SJCRH30 (cell line): ENCODE measurements around the gene ART1. TPM values are rescaled to one million over a fixed set of nuclear protein-coding genes. Genes with fewer than 3 reads are reported as not detected.

ENCODE experiments used
- DNase-seq, 2 experiments: peaks; one replicate each; pipeline ENCODE4 v3.0.0-alpha.2; 2015 to 2020
- H3K27ac ChIP-seq: fragments of 250-450 bp; sonication (Bioruptor Pico); 2 replicates; pipeline ENCODE4 v1.5.1; 2020; ENCODE audit warnings: mild to moderate bottlenecking, moderate library complexity
- H3K27me3 ChIP-seq: fragments of 250-450 bp; sonication (Bioruptor Pico); 2 replicates; pipeline ENCODE4 v1.5.1; 2020; ENCODE audit warnings: mild to moderate bottlenecking, moderate library complexity
- H3K36me3 ChIP-seq: fragments of 250-450 bp; sonication (Bioruptor Pico); 2 replicates; pipeline ENCODE4 v1.5.1; 2020; ENCODE audit warnings: mild to moderate bottlenecking, moderate library complexity
- H3K4me1 ChIP-seq: fragments of 250-450 bp; sonication (Bioruptor Pico); 2 replicates; pipeline ENCODE4 v1.5.1; 2020; ENCODE audit warnings: mild to moderate bottlenecking, moderate library complexity
- H3K4me3 ChIP-seq: fragments of 250-450 bp; sonication (Bioruptor Pico); 2 replicates; pipeline ENCODE4 v1.5.1; 2020; ENCODE audit warnings: mild to moderate bottlenecking, moderate library complexity
- H3K9me3 ChIP-seq: fragments of 250-450 bp; sonication (Bioruptor Pico); replicated peaks from 2 replicates; pipeline ENCODE4 v1.5.1; 2020; ENCODE audit warnings: mild to moderate bottlenecking, moderate library complexity
- total RNA-seq: library from RNA; depleted of rRNA; stranded (reverse); fragments of >200 nt; shearing (Covaris generic); gene quantifications from 2 replicates; pipeline ENCODE4 v1.2.3, GENCODE V29; 2014; rRNA removed

The ART1 gene
- total RNA-seq, 1 experiment from 2014 or later = not detected

DNA sequence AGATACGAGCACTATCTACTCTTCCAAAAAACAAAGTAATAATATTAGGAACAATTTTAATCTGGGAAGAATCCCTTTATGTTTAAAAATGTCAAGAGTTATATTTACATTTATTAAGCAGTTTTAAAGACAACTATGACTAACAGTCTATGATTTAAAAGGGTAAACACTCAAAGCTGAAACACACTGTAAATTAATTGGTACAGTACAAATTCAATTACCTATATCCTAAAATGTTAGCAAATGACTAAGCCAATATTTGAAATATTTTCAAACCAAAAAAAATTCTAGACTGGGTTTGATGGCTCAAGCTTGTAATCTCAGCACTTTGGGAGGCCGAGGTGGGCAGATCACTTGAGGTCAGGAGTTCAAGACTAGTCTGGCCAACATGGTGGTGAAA is 62.2 kb downstream of the ART1 start:
- H3K27me3 ChIP-seq = no peaks in the 10 kb centered on the region
- peaks cover 5% of the 10 kb centered on the region for H3K4me1 ChIP-seq
- DNase-seq = no peak
- H3K36me3 ChIP-seq = peaks cover 77% of the 10 kb centered on the region
- H3K9me3 ChIP-seq = no peaks in the 10 kb centered on the region
- H3K4me3 ChIP-seq = no peak overlapping the region
- no peak overlapping the region for H3K27ac ChIP-seq

DNA sequence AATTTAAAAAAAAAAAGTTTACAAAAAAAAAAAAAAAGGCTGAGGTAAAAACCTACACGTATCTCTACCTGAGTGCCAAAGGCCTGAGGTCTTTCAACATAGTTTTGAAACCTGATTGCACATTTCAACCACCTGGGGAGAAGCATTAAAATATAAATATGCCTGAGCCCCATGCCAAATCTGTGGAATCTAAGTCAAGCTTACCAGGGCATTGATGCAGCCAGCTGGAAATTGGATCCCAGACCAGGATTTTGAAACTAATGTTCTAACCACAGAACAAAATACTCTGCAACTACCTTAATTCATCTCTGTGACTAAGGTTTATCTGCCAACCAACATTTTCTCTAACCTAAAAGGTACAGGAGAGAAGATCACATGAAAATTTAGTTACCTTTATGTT is 65.0 kb downstream of the ART1 start:
- peaks cover 81% of the 10 kb centered on the region for H3K36me3 ChIP-seq
- H3K4me3 ChIP-seq = no peak overlapping the region
- H3K4me1 ChIP-seq = peaks cover 5% of the 10 kb centered on the region
- peak overlapping the region; percentile 6; the same call in 1 of the 2 replicates for H3K27ac ChIP-seq
- H3K9me3 ChIP-seq = no peaks in the 10 kb centered on the region
- no peaks in the 10 kb centered on the region for H3K27me3 ChIP-seq
- peak; percentile 18 to 51 for DNase-seq

DNA sequence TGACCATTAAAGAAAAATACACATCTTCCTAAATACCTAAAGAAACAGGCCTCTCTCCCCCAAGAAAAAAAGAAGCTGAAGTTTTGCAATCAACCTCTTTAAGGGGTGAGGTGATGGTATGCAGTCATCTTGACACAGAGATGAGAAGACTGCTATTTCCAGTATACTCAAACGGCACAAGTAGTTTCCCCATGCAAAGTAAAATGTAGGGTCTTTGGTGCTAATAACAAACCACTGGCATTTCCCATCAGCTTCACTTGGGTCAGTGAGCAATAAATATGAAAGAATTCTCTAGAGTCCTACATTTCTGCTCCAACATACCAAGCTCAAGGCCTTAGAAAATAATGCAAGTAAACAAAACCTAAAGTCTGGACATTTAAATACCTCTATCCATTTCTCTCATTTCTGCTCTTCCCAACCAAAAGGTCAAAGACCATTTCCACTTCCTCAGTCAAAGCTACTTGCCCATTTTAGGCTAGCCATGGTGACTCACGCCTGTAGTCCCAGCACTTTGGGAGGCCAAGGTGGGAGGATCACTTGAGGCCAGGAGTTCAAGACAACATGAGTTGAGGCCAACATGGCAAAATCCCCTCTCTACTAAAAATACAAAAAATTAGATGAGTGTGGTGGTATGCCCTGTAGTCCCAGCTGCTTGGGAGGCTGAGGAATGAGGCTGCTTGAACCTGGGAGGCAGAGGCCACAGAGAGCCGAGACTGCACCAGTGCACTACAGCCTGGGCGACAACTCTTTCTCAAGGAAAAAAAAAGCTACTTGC is 65.7 kb downstream of the ART1 start:
- Histone ChIP-seq H3K27ac (peak overlapping the region; percentile 6; the same call in 1 of the 2 replicates), H3K36me3 (peaks cover 80% of the 10 kb centered on the region), H3K4me3 (no peak overlapping the region), H3K27me3 (no peaks in the 10 kb centered on the region), H3K9me3 (no peaks in the 10 kb centered on the region), H3K4me1 (peaks cover 5% of the 10 kb centered on the region)
- DNase-seq = no peak

DNA sequence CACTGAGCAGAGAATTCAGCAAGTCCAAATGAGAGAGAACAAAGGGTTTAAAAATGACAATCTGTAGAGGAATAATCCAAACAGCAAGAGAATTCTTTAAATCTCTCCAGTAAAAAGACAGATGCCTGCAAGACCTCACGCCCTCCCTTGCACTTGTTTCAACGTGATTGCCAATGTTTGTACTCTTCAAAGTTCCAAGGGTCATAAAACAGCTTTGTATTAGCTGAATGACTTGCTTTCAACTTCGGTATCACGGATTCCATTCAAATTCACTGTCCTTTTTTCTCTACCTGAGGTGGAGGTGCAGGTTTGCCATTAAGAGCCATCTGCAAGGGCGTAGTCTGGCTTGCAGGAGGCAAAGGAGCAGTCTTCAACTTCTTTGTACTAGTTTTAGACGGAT is 67.3 kb downstream of the ART1 start:
- peaks cover 83% of the 10 kb centered on the region for H3K36me3 ChIP-seq
- no peak for DNase-seq
- H3K4me1 ChIP-seq = peaks cover 5% of the 10 kb centered on the region
- H3K9me3 ChIP-seq = no peaks in the 10 kb centered on the region
- no peak overlapping the region for H3K27ac ChIP-seq
- H3K4me3 ChIP-seq = no peak overlapping the region
- H3K27me3 ChIP-seq = no peaks in the 10 kb centered on the region

Other genes starting within 250 kb of the ART1 start
- gene ART5, start 3.1 kb upstream of the ART1 start, total RNA-seq = 0.10 TPM in 1 of 2 replicates, not detected in the other
- 0.33 and 0.91 TPM in 2 replicates for gene CHRNA10, start 26.3 kb downstream of the ART1 start, total RNA-seq
- gene NUP98, start 152.4 kb downstream of the ART1 start, total RNA-seq = 191 and 217 TPM in 2 replicates
- 4.5 and 5.3 TPM in 2 replicates for gene PGAP2, start 163.4 kb downstream of the ART1 start, total RNA-seq
- 15.5 and 17.4 TPM in 2 replicates for gene RHOG, start 195.8 kb downstream of the ART1 start, total RNA-seq
- 12.9 and 14.7 TPM in 2 replicates for gene STIM1, start 210.5 kb downstream of the ART1 start, total RNA-seq